GM13976 (cell line): ENCODE measurements around the gene RANGRF.

Source experiments
- DNase-seq: peaks from one replicate; pipeline ENCODE4 v3.0.0; 2012; ENCODE audit warnings: low spot score
- CTCF ChIP-seq: IDR thresholded peaks from 2 replicates; pipeline ENCODE4 v1.5.1; 2012; ENCODE audit warnings: borderline replicate concordance, mild to moderate bottlenecking; ENCODE audit not compliant: insufficient read depth; ENCODE audit errors: extremely low read depth, missing control alignments, control extremely low read depth
- in situ Hi-C: fragments of 300-500 bp; cut with MboI; formaldehyde crosslinking; loops from one replicate; pipeline ENCODE4 v1.12.0; 2022; ENCODE audit warnings: low sequenced_read_pairs, mixed read lengths, inconsistent platforms; ENCODE audit not compliant: unreplicated experiment

The RANGRF gene

GRCh38 chr17:8264836-8265542 is 23.5 kb upstream of the RANGRF start:
- in situ Hi-C loops: no loop called here
- no peak for DNase-seq
- TF ChIP-seq CTCF: no peak

- no peak for TF ChIP-seq CTCF
- in situ Hi-C loops: no loop called here
- DNase-seq: no peak
Observed at GRCh38 chr17:8266648-8267479, 21.6 kb upstream of the RANGRF start.

GRCh38 chr17:8267480-8268147 is 20.9 kb upstream of the RANGRF start:
- no peak for TF ChIP-seq CTCF
- in situ Hi-C loops: no loop called here
- no peak for DNase-seq

GRCh38 chr17:8268550-8269298 is 19.7 kb upstream of the RANGRF start:
- no peak for TF ChIP-seq CTCF
- DNase-seq: no peak
- in situ Hi-C loops: no loop called here

GRCh38 chr17:8272421-8272820 is 16.0 kb upstream of the RANGRF start:
- no peak for TF ChIP-seq CTCF
- in situ Hi-C loops: no loop called here
- DNase-seq: no peak

- TF ChIP-seq CTCF: no peak
- no peak for DNase-seq
- in situ Hi-C loops: no loop called here
Observed at GRCh38 chr17:8273884-8274444, 14.5 kb upstream of the RANGRF start.
